Measurements from ENCODE around the gene UBASH3B.

Gene UBASH3B

DNA sequence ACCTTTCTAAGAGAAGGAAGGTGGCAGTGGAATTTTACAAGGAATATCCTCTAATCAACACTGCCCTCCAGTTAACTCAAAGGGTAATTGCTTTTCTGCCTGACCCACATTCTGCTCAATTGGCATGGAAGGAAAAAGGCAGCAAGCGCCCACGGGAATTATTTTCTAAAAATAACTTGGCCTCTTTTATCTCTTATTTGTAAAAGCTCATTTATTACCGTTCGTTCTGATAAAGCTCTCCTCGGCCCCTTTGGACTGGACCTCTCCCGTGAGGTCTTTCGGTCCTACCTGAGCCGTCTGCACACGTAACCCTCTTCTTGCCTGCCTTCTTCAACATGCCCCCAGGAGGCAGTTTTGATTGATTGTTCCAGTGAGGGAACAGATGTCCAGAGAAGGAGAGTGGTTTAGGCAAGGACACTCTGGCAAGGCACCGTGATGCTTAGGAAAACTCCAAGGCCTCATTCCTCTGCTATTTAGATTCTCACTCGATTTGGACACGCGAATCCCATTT is 129.6 kb downstream of the UBASH3B start:
- H3K27ac ChIP-seq (replicated peaks) = no peak overlapping the region
- TF ChIP-seq POLR2AphosphoS5 (IDR thresholded peaks at IDR 0.05; ENCODE audit: low read depth) (no peak), GABPA (IDR thresholded peaks at IDR 0.05; ENCODE audit: low read depth) (no peak), SPI1 (IDR thresholded peaks at IDR 0.05; ENCODE audit: borderline replicate concordance, low read depth) (no peak)
- TF ChIP-seq, protein P1, sequence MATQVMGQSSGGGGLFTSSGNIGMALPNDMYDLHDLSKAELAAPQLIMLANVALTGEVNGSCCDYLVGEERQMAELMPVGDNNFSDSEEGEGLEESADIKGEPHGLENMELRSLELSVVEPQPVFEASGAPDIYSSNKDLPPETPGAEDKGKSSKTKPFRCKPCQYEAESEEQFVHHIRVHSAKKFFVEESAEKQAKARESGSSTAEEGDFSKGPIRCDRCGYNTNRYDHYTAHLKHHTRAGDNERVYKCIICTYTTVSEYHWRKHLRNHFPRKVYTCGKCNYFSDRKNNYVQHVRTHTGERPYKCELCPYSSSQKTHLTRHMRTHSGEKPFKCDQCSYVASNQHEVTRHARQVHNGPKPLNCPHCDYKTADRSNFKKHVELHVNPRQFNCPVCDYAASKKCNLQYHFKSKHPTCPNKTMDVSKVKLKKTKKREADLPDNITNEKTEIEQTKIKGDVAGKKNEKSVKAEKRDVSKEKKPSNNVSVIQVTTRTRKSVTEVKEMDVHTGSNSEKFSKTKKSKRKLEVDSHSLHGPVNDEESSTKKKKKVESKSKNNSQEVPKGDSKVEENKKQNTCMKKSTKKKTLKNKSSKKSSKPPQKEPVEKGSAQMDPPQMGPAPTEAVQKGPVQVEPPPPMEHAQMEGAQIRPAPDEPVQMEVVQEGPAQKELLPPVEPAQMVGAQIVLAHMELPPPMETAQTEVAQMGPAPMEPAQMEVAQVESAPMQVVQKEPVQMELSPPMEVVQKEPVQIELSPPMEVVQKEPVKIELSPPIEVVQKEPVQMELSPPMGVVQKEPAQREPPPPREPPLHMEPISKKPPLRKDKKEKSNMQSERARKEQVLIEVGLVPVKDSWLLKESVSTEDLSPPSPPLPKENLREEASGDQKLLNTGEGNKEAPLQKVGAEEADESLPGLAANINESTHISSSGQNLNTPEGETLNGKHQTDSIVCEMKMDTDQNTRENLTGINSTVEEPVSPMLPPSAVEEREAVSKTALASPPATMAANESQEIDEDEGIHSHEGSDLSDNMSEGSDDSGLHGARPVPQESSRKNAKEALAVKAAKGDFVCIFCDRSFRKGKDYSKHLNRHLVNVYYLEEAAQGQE (IDR thresholded peaks at IDR 0.05; ENCODE audit: insufficient replicate concordance, low read depth) = no peak
- TF ChIP-seq, protein P2, sequence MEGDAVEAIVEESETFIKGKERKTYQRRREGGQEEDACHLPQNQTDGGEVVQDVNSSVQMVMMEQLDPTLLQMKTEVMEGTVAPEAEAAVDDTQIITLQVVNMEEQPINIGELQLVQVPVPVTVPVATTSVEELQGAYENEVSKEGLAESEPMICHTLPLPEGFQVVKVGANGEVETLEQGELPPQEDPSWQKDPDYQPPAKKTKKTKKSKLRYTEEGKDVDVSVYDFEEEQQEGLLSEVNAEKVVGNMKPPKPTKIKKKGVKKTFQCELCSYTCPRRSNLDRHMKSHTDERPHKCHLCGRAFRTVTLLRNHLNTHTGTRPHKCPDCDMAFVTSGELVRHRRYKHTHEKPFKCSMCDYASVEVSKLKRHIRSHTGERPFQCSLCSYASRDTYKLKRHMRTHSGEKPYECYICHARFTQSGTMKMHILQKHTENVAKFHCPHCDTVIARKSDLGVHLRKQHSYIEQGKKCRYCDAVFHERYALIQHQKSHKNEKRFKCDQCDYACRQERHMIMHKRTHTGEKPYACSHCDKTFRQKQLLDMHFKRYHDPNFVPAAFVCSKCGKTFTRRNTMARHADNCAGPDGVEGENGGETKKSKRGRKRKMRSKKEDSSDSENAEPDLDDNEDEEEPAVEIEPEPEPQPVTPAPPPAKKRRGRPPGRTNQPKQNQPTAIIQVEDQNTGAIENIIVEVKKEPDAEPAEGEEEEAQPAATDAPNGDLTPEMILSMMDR (IDR thresholded peaks at IDR 0.05; ENCODE audit: insufficient read depth, low read length) = no peak
- H3K27me3 ChIP-seq (ENCODE audit: insufficient read depth, poor library complexity, severe bottlenecking) = no peaks in the 10 kb centered on the region

DNA sequence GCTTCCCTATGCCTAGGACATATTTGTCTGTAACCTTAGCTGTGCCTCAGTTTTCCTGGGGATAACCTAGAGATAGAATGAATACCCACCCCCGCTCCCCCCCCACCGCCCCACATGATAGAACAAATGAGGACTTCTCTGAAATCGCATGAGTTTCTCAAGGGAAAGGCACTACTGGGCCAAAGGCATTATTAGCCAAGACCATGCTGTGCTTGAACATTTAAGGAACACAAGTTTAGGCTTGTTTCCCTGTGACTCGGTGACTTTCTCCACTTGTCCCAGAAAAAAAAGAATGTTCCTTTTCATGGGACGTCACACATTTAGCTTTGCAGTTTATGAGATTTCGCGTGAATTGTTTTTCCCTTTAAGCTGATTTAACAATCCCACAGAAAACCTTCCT is 131.4 kb downstream of the UBASH3B start:
- no peak overlapping the region for H3K4me3 ChIP-seq (replicated peaks; ENCODE audit: insufficient read depth, low read length)
- no peak overlapping the region for H3K27ac ChIP-seq (replicated peaks)
- H3K27me3 ChIP-seq (ENCODE audit: insufficient read depth, poor library complexity, severe bottlenecking) = no peaks in the 10 kb centered on the region
- TF ChIP-seq, protein P2 (IDR thresholded peaks at IDR 0.05; ENCODE audit: insufficient read depth, low read length) = no peak
- TF ChIP-seq, protein P1 (IDR thresholded peaks at IDR 0.05; ENCODE audit: insufficient replicate concordance, low read depth) = no peak
- TF ChIP-seq POLR2AphosphoS5 (IDR thresholded peaks at IDR 0.05; ENCODE audit: low read depth) (no peak), SPI1 (IDR thresholded peaks at IDR 0.05; ENCODE audit: borderline replicate concordance, low read depth) (no peak), GABPA (IDR thresholded peaks at IDR 0.05; ENCODE audit: low read depth) (no peak)
- no peak for DNase-seq (ENCODE audit: low read depth in 1 of 2, low spot score in 1 of 2)

More for the DNA sequence above, 129.6 kb downstream of the UBASH3B start:
- DNase-seq (ENCODE audit: low read depth in 1 of 2, low spot score in 1 of 2) = no peak
- no peak overlapping the region for H3K4me3 ChIP-seq (replicated peaks; ENCODE audit: insufficient read depth, low read length)

DNA sequence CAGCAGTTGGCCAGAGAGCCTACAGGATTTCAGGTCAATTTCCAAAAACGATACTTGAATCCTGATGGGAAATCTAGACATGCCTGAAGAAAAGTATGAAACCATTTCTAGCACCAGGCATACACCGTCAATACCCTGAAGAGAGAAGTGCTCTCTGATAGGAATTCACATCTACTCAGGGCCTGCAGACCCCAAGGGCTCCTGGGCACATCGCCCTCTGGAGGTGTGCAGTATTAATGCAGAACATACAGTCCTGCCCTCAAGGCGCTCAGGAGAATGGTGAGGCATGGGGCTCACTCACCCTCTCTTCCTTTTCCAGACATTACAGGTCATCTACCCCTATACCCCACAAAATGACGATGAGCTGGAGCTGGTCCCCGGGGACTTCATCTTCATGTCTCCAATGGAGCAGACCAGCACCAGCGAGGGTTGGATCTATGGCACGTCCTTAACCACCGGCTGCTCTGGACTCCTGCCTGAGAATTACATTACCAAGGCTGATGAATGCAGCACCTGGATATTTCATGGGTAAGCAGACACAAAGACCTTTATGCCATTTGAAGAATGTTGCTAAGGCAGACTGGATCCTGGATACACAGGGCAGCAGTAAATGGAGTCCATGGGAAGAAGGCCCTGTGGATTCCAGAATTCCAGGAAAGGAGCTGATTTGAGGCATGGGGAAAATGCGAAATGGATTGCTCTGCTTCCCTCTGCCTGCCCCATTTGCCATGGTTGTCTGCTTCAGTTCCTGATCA is 133.4 kb downstream of the UBASH3B start:
- no peak for DNase-seq (ENCODE audit: low read depth in 1 of 2, low spot score in 1 of 2)
- TF ChIP-seq, protein P2 (IDR thresholded peaks at IDR 0.05; ENCODE audit: insufficient read depth, low read length) = no peak
- TF ChIP-seq SPI1 (IDR thresholded peaks at IDR 0.05; ENCODE audit: borderline replicate concordance, low read depth) = no peak
- no peak for TF ChIP-seq POLR2AphosphoS5 (IDR thresholded peaks at IDR 0.05; ENCODE audit: low read depth)
- TF ChIP-seq GABPA (IDR thresholded peaks at IDR 0.05; ENCODE audit: low read depth) = no peak
- TF ChIP-seq, protein P1 (IDR thresholded peaks at IDR 0.05; ENCODE audit: insufficient replicate concordance, low read depth) = no peak
- Histone ChIP-seq H3K27me3 (ENCODE audit: insufficient read depth, poor library complexity, severe bottlenecking) (no peaks in the 10 kb centered on the region), H3K4me3 (replicated peaks; ENCODE audit: insufficient read depth, low read length) (no peak overlapping the region), H3K27ac (replicated peaks) (no peak overlapping the region)

Data from HL-60 (cell line).